ENCODE measurements around the gene LHX6. TPM values are rescaled to one million over a fixed set of nuclear protein-coding genes. Genes with fewer than 3 reads are reported as not detected.

LHX6 gene
- total and polyA plus RNA-seq, 9 of the 15 experiments (the other 6 are each of a cell fraction or from before 2014, with no cell fraction given), result 2.8 to 16.3 (median 7.9) TPM

DNA sequence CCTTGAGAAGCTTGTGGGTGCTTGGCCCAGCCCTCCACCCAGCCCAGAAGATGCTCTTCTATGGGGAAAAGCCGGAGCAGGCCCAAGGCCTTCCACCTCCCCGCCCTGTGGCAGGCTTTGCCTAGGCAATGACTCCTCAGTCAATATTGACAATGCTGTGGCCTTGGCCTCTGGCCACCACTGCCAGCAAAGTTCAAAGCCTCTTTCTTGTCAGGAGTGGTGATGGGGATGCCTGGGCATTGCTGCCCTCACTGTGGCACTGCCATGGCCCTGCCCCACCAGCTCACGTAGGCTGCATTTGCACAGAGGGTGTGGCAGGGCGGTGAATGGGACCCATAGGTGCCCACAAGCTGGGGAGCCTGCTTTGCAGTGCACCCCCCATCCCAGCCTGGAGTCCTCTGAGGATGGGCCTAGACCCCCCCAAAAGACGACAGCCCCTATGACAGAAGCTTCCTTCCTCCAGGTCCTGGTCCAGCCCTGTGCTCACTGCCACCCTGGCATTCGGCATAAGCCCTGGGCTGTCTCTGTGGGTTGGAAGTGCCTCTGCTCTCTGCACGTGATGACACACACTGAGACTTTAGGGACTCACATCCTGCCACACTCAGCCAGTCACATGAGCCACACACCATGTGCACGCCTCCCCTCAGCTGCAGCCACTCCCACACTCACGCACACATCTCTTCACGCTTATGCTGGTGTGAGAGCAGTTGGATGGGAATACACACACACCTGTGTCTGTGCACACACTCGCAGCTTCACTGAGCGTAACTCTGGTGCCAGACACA, 38.0 kb downstream of the LHX6 start:
- in situ Hi-C loops (cut with MboI), result no loop called here
- WGBS (ENCODE audit: insufficient coverage, low coverage, missing lambda C conversion rate), result 52% methylated on average over 10 of the region's 12 CpGs
- no peak overlapping the region for H3K4me2 ChIP-seq (ENCODE audit: insufficient read depth, low read length)
- ChIA-PET POLR2A (interaction anchor here (0.6 to 1.6 kb wide), 3 partner anchors 8 to 11 kb away, joined by 3 to 5 read pairs (median 3); no protein-coding TSS in a partner anchor), CTCF (ENCODE audit: low intra/inter-chr PET ratio) (no interaction called here)
- no peaks in the 10 kb centered on the region for H3K36me3 ChIP-seq (ENCODE audit: control insufficient read depth, insufficient read depth, low read length)
- ATAC-seq, result no peak
- no peak overlapping the region for H2AFZ ChIP-seq (ENCODE audit: low read depth, low read length)
- H3K27me3 ChIP-seq (ENCODE audit: control insufficient read depth in 2 of 2, insufficient read depth in 2 of 2, low read length in 2 of 2), result no peaks in the 10 kb centered on the region
- FAIRE-seq, result no peak
- BruUV-seq (replicated peaks), result no TSS peak
- H3K27ac ChIP-seq (ENCODE audit: extremely low read depth, low read depth, low read length), result no peak overlapping the region
- H3K4me1 ChIP-seq (replicated peaks in 1 of 2; ENCODE audit: control insufficient read depth in 2 of 2, insufficient read depth in 2 of 2, low read length in 2 of 2), result peaks cover 0 to 6% of the 10 kb centered on the region in 2 experiments; a peak in 2 of 5 replicates
- TF ChIP-seq, protein P1, sequence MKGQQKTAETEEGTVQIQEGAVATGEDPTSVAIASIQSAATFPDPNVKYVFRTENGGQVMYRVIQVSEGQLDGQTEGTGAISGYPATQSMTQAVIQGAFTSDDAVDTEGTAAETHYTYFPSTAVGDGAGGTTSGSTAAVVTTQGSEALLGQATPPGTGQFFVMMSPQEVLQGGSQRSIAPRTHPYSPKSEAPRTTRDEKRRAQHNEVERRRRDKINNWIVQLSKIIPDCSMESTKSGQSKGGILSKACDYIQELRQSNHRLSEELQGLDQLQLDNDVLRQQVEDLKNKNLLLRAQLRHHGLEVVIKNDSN (CRISPR knock-in tag; IDR thresholded peaks at IDR 0.05), result peak; percentile 54
- TF ChIP-seq BHLHE40 (IDR thresholded peaks at IDR 0.05; ENCODE audit: low read length) (peak; percentile 39; the same call in 1 of the 2 replicates), RBBP5 (IDR thresholded peaks at IDR 0.05; ENCODE audit: borderline replicate concordance, insufficient read depth, low read length, poor library complexity, severe bottlenecking) (no peak)
- intact Hi-C loops (cut with micrococcal nuclease), result no loop called here
- peak overlapping the region in 1 of 2 experiments; percentile 45; a peak in 1 of 4 replicates for H3K9ac ChIP-seq (ENCODE audit: insufficient read depth in 1 of 2, low read depth in 2 of 2, low read length in 2 of 2)
- DNase-seq (ENCODE audit: extremely low read depth in 1 of 4, low spot score in 3 of 4), result no peak
- no peaks in the 10 kb centered on the region for H3K9me3 ChIP-seq (replicated peaks; ENCODE audit: control insufficient read depth, insufficient read depth, low read depth, low read length)
- H3K4me3 ChIP-seq, result no peak overlapping the region
- H4K20me1 ChIP-seq (replicated peaks; ENCODE audit: control insufficient read depth, insufficient read depth, low read length), result no peaks in the 10 kb centered on the region
- H3K79me2 ChIP-seq (ENCODE audit: control insufficient read depth, insufficient read depth, low read length), result no peaks in the 10 kb centered on the region
- no peaks in the 10 kb centered on the region for H3K9me1 ChIP-seq (ENCODE audit: control insufficient read depth, insufficient read depth, low read length)

Data from K562 (cell line).